Neural cell (in vitro differentiated cells): ENCODE data around the gene MRC1. TPM values are rescaled to one million over a fixed set of nuclear protein-coding genes. Genes with fewer than 3 reads are reported as not detected.
"Not testable (repeated sequence)": the region's sequence is repeated elsewhere in the genome, so short reads cannot be mapped to it uniquely, and the experiment has no call there.

ENCODE experiments used
- H2AFZ ChIP-seq: fragments of 200-600, 300-800 bp; sonication (generic), shearing (Covaris generic); 2 replicates; pipeline ENCODE4 v1.6.0; 2014; ENCODE audit warnings: low read depth, mild to moderate bottlenecking, antibody characterized with exemption, low read length, moderate library complexity
- H3F3A ChIP-seq: fragments of 200-600 bp; shearing (Covaris generic); 2 replicates; pipeline ENCODE4 v1.6.1; 2016; ENCODE audit warnings: mild to moderate bottlenecking, moderate library complexity, mixed read lengths, antibody characterized with exemption, low read length; ENCODE audit not compliant: insufficient read depth, poor library complexity, severe bottlenecking
- H3K27ac ChIP-seq: fragments of 200-600, 300-800 bp; sonication (generic), shearing (Covaris generic); 2 replicates; pipeline ENCODE4 v1.5.1; 2014; ENCODE audit warnings: mild to moderate bottlenecking, low read length, moderate library complexity
- H3K27me3 ChIP-seq: fragments of 300-800, 200-600 bp; sonication (generic), shearing (Covaris generic); 2 replicates; pipeline ENCODE4 v1.6.0; 2014; ENCODE audit warnings: mild to moderate bottlenecking, low read depth, low read length, moderate library complexity; ENCODE audit not compliant: insufficient read depth
- H3K36me3 ChIP-seq: fragments of 300-800, 200-600 bp; sonication (generic), shearing (Covaris generic); 2 replicates; pipeline ENCODE4 v1.5.1; 2014; ENCODE audit warnings: mild to moderate bottlenecking, antibody characterized with exemption, low read length, moderate library complexity; ENCODE audit not compliant: insufficient read depth
- H3K4me2 ChIP-seq: fragments of 300-800, 200-600 bp; sonication (generic), shearing (Covaris generic); 2 replicates; pipeline ENCODE4 v1.6.0; 2014; ENCODE audit warnings: mild to moderate bottlenecking, low read length
- H3K4me3 ChIP-seq: fragments of 300-800, 200-600 bp; sonication (generic), shearing (Covaris generic); 2 replicates; pipeline ENCODE4 v1.5.1; 2014; ENCODE audit warnings: mild to moderate bottlenecking, low read length, moderate library complexity
- H3K79me2 ChIP-seq: fragments of 200-600 bp; shearing (Covaris generic); replicated peaks from 2 replicates; pipeline ENCODE4 v1.6.0; 2014; ENCODE audit warnings: mild to moderate bottlenecking, low read length, moderate library complexity; ENCODE audit not compliant: insufficient read depth
- H3K9ac ChIP-seq: fragments of 300-800, 200-600 bp; sonication (generic), shearing (Covaris generic); 2 replicates; pipeline ENCODE4 v1.6.1; 2016; ENCODE audit warnings: mild to moderate bottlenecking, low read length, mixed read lengths
- H3K9me2 ChIP-seq: fragments of 200-600 bp; shearing (Covaris generic); 2 replicates; pipeline ENCODE4 v1.6.1; 2016; ENCODE audit warnings: mild to moderate bottlenecking, low read length, mixed read lengths; ENCODE audit not compliant: insufficient read depth
- H3K9me3 ChIP-seq: fragments of 200-600, 300-800 bp; sonication (generic), shearing (Covaris generic); 2 replicates; pipeline ENCODE4 v1.6.1; 2016; ENCODE audit warnings: mild to moderate bottlenecking, mixed run types, low read length, moderate library complexity, mixed read lengths
- H4K20me1 ChIP-seq: fragments of 200-600 bp; shearing (Covaris generic); 2 replicates; pipeline ENCODE4 v1.6.1; 2016; ENCODE audit warnings: mild to moderate bottlenecking, mixed run types; ENCODE audit not compliant: insufficient read depth
- EP300 ChIP-seq: fragments of 450-650 bp; conservative IDR thresholded peaks from 2 replicates; pipeline ENCODE4 v1.6.1; 2014; ENCODE audit warnings: antibody characterized with exemption, mild to moderate bottlenecking, moderate library complexity; ENCODE audit not compliant: poor library complexity, severe bottlenecking
- EZH2 ChIP-seq: fragments of 200-600, 300-800 bp; shearing (Covaris generic), sonication (generic); IDR thresholded peaks from 2 replicates; pipeline ENCODE4 v1.6.1; 2014; ENCODE audit warnings: antibody characterized with exemption, low read length, borderline replicate concordance, mild to moderate bottlenecking; ENCODE audit not compliant: insufficient read depth, poor library complexity, severe bottlenecking
- MXI1 ChIP-seq: fragments of 450-650 bp; conservative IDR thresholded peaks from 2 replicates; pipeline ENCODE4 v1.6.1; 2014; ENCODE audit warnings: antibody characterized with exemption, mild to moderate bottlenecking; ENCODE audit not compliant: poor library complexity, severe bottlenecking
- POLR2AphosphoS5 ChIP-seq: IDR thresholded peaks from 2 replicates; pipeline ENCODE4 v1.6.1; 2012
- RAD21 ChIP-seq: fragments of 450-650 bp; conservative IDR thresholded peaks from 2 replicates; pipeline ENCODE4 v1.6.1; 2014; ENCODE audit warnings: antibody characterized with exemption, mild to moderate bottlenecking, moderate library complexity
- SMC3 ChIP-seq: fragments of 450-650 bp; conservative IDR thresholded peaks from 2 replicates; pipeline ENCODE4 v1.6.1; 2014; ENCODE audit warnings: antibody characterized with exemption, mild to moderate bottlenecking, moderate library complexity; ENCODE audit not compliant: poor library complexity
- TAF1 ChIP-seq: IDR thresholded peaks from 2 replicates; pipeline ENCODE4 v1.6.1; 2012; ENCODE audit warnings: low read depth
- polyA plus RNA-seq: library from polyadenylated mRNA; depleted of rRNA; stranded (reverse); fragments of >200 nt; gene quantifications from 2 replicates; pipeline ENCODE4 v1.2.3, GENCODE V29; 2014
- TF ChIP-seq, protein P1 (sequence below): fragments of 450-650 bp; IDR thresholded peaks from 2 replicates; pipeline ENCODE4 v1.5.1; 2014; ENCODE audit warnings: antibody characterized with exemption, mild to moderate bottlenecking, moderate library complexity; ENCODE audit not compliant: poor library complexity, severe bottlenecking
- TF ChIP-seq, protein P2 (sequence below): IDR thresholded peaks from 2 replicates; pipeline ENCODE4 v1.6.1; 2012; ENCODE audit warnings: borderline replicate concordance

Gene MRC1
- polyA plus RNA-seq, 1 donor from 2014 or later = not detected

DNA sequence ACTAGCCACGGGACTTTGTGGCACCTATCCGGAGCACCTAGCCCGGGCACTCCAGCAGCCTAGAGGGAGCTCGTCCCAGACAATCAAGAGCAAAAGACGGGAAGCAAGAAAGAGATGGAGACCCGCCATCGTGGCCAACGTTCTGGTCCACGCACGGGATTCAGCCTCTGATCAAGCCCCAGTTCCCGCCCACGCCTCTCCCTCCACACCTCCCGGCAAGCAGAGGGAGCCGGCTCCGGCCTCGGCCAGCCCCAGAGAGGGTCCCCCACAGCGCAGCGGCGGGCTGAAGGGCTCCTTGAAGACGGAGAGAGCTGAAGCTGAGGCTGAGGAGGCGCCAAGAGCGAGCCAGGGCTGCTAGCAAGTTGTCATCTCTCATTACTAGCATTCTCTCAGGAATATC, 141.6 kb downstream of the MRC1 start:
- Histone ChIP-seq H3K9me2 (no peaks in the 10 kb centered on the region), H2AFZ (no peak overlapping the region), H4K20me1 (no peaks in the 10 kb centered on the region), H3F3A (no peaks in the 10 kb centered on the region), H3K4me3 (no peak overlapping the region), H3K9me3 (no peaks in the 10 kb centered on the region), H3K27me3 (no peaks in the 10 kb centered on the region), H3K4me2 (no peak overlapping the region), H3K36me3 (no peaks in the 10 kb centered on the region), H3K27ac (no peak overlapping the region), H3K79me2 (no peaks in the 10 kb centered on the region), H3K9ac (no peak overlapping the region)
- no peak for TF ChIP-seq POLR2AphosphoS5

DNA sequence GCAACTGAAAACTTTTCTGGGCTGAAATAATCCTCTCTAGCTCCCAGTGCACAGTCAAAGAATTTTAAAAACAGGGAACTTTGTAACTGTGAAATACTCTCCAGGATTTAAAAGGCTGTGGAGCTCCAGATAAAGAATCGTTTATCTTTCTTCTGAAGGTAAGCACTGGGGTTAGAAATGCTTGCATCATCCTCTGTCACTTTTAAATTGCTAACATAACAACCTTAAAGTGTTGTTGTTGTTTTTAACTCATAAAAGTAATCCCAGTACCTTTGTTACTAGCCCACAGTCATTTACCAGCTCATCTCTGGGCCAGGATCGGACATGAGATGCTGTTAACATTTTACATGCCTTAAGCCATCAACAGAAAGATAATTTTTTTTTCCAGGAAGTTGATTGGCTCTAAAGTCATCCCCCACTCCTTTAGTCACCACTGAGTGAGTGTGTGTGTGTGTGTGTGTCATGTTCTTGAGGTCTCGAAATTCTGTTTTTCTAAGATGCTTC, 142.8 kb downstream of the MRC1 start, which contains the start of gene SLC39A12:
Gene SLC39A12 (plus strand): TSS at position 51 of the 504 bp plus-strand sequence. CDS start 1,359 bp downstream, outside the sequence.
- Histone ChIP-seq H3K9ac (no peak within 1 kb of the TSS), H4K20me1 (no peaks in the 10 kb centered on the region), H3K9me2 (no peaks in the 10 kb centered on the region), H3K4me3 (no peak within 1 kb of the TSS), H3K36me3 (no peaks in the 10 kb centered on the region), H3K79me2 (no peaks in the 10 kb centered on the region), H3K27me3 (no peaks in the 10 kb centered on the region), H3K27ac (no peak within 1 kb of the TSS), H3F3A (no peaks in the 10 kb centered on the region), H3K9me3 (no peaks in the 10 kb centered on the region), H3K4me2 (no peak within 1 kb of the TSS), H2AFZ (no peak within 1 kb of the TSS)
- no peak for TF ChIP-seq TAF1
- TF ChIP-seq, protein P1, sequence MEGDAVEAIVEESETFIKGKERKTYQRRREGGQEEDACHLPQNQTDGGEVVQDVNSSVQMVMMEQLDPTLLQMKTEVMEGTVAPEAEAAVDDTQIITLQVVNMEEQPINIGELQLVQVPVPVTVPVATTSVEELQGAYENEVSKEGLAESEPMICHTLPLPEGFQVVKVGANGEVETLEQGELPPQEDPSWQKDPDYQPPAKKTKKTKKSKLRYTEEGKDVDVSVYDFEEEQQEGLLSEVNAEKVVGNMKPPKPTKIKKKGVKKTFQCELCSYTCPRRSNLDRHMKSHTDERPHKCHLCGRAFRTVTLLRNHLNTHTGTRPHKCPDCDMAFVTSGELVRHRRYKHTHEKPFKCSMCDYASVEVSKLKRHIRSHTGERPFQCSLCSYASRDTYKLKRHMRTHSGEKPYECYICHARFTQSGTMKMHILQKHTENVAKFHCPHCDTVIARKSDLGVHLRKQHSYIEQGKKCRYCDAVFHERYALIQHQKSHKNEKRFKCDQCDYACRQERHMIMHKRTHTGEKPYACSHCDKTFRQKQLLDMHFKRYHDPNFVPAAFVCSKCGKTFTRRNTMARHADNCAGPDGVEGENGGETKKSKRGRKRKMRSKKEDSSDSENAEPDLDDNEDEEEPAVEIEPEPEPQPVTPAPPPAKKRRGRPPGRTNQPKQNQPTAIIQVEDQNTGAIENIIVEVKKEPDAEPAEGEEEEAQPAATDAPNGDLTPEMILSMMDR = no peak
- no peak for TF ChIP-seq EP300
- TF ChIP-seq, protein P2, sequence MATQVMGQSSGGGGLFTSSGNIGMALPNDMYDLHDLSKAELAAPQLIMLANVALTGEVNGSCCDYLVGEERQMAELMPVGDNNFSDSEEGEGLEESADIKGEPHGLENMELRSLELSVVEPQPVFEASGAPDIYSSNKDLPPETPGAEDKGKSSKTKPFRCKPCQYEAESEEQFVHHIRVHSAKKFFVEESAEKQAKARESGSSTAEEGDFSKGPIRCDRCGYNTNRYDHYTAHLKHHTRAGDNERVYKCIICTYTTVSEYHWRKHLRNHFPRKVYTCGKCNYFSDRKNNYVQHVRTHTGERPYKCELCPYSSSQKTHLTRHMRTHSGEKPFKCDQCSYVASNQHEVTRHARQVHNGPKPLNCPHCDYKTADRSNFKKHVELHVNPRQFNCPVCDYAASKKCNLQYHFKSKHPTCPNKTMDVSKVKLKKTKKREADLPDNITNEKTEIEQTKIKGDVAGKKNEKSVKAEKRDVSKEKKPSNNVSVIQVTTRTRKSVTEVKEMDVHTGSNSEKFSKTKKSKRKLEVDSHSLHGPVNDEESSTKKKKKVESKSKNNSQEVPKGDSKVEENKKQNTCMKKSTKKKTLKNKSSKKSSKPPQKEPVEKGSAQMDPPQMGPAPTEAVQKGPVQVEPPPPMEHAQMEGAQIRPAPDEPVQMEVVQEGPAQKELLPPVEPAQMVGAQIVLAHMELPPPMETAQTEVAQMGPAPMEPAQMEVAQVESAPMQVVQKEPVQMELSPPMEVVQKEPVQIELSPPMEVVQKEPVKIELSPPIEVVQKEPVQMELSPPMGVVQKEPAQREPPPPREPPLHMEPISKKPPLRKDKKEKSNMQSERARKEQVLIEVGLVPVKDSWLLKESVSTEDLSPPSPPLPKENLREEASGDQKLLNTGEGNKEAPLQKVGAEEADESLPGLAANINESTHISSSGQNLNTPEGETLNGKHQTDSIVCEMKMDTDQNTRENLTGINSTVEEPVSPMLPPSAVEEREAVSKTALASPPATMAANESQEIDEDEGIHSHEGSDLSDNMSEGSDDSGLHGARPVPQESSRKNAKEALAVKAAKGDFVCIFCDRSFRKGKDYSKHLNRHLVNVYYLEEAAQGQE = no peak
- no peak for TF ChIP-seq RAD21
- no peak for TF ChIP-seq MXI1
- no peak for TF ChIP-seq SMC3
- no peak for TF ChIP-seq EZH2
- TF ChIP-seq POLR2AphosphoS5 = no peak

DNA sequence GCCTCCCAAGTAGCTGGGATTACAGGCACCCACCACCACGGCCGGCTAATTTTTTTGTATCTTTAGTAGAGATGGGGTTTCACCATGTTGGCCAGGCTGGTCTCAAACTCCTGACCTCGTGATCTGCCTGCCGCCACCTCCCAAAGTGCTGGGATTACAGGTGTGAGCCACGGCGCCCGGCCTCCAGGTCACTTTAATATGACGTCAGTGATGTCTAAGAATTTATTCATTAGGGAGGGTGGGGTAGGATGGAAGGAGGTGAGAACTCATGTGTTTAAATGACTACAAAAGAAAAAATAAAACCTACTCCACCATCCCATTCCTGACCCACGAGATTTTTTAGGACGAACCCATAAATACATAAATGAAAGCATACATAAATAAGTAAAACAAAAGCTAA, 145.2 kb downstream of the MRC1 start:
- H3K27me3 ChIP-seq, H3K27ac ChIP-seq, H3K4me3 ChIP-seq, H4K20me1 ChIP-seq, H3K36me3 ChIP-seq, H3K9me3 ChIP-seq, H3K9me2 ChIP-seq, H3K4me2 ChIP-seq, H3K9ac ChIP-seq, H2AFZ ChIP-seq, H3F3A ChIP-seq, H3K79me2 ChIP-seq: not testable (repeated sequence)
